Brain microvascular endothelial cell (primary cell): ENCODE results near the gene NBPF12.
"Not testable (repeated sequence)": the region's sequence is repeated elsewhere in the genome, so short reads cannot be mapped to it uniquely, and the experiment has no call there.

Experiments
- DNase-seq: peaks from one replicate; pipeline ENCODE4 v3.0.0-alpha.2; 2020
- H3K27ac ChIP-seq: fragments of 250-450 bp; sonication (Bioruptor Pico); 2 replicates; pipeline ENCODE4 v1.5.1; 2020; ENCODE audit warnings: mild to moderate bottlenecking, moderate library complexity
- H3K27me3 ChIP-seq: fragments of 250-450 bp; sonication (Bioruptor Pico); replicated peaks from 2 replicates; pipeline ENCODE4 v1.5.1; 2020; ENCODE audit warnings: mild to moderate bottlenecking
- H3K36me3 ChIP-seq: fragments of 250-450 bp; sonication (Bioruptor Pico); replicated peaks from 2 replicates; pipeline ENCODE4 v1.5.1; 2020; ENCODE audit warnings: mild to moderate bottlenecking
- H3K4me3 ChIP-seq: 2 replicates; pipeline ENCODE4 v1.5.1; 2011; ENCODE audit warnings: low read depth, mild to moderate bottlenecking, control low read depth, low read length, moderate library complexity
- in situ Hi-C: cut with HindIII; loops from 2 replicates; pipeline ENCODE4 v1.10.0; 2017; ENCODE audit warnings: low sequenced_read_pairs, low pct_ligation_motif_present
- TF ChIP-seq, protein P1 (sequence below): IDR thresholded peaks from 2 replicates; pipeline ENCODE4 v1.5.1; 2011; ENCODE audit warnings: low read depth, mild to moderate bottlenecking, moderate library complexity, low read length, control low read depth, inconsistent platforms; ENCODE audit errors: missing control alignments

NBPF12 gene

DNA sequence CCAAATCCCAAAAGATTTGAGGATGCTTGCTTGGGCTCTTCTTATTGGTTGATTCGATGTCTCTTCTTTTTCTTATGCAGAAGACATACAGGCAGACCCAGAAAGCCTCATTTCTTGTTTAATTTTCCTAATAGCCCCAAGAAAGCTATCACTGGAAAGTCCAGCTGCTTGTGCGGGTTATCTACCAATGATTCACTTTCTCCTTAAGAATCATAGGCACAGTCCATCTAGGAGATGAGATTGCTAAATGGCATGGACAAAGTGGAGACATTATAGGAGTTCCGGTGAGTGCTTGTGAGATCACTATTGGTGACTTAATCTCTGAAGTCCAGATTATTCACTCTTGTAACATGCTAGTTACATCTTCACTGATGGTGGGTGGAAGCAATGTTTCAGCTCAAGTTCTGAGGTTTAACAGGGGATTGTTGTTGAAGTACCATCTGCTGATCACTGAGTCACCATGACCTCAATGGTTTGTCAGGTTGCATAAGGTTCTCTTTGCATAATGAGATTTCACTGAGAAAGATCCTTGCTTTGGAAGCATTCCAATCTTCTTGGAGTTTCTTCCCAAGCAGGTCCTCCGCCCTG lies 92.0 kb downstream of the NBPF12 start:
- H3K27ac ChIP-seq, in situ Hi-C loops, H3K36me3 ChIP-seq, H3K27me3 ChIP-seq, H3K4me3 ChIP-seq, DNase-seq: not testable (repeated sequence)

DNA sequence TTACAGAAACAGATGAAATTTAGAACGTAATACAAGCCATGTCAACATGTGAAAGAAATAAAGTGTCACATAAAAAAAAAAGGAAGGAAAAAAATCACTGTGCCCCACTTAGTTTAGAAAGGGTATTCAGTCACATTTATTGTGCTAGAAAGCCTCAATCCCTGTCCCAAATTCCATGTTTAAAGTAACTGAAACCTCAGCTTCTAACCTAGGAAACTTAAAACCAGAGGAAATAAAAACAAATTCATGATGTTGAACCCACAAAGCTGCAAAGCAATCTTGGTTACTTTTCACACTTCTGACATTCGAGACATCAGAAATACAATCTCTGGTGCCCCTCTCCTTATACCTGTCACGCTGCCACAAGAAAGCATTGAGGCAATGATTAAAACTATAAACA lies 101.8 kb downstream of the NBPF12 start:
- Histone ChIP-seq H3K36me3 (no peaks in the 10 kb centered on the region), H3K27me3 (no peaks in the 10 kb centered on the region), H3K27ac (no peak overlapping the region), H3K4me3 (no peak overlapping the region)
- in situ Hi-C loops, result no loop called here
- TF ChIP-seq, protein P1, sequence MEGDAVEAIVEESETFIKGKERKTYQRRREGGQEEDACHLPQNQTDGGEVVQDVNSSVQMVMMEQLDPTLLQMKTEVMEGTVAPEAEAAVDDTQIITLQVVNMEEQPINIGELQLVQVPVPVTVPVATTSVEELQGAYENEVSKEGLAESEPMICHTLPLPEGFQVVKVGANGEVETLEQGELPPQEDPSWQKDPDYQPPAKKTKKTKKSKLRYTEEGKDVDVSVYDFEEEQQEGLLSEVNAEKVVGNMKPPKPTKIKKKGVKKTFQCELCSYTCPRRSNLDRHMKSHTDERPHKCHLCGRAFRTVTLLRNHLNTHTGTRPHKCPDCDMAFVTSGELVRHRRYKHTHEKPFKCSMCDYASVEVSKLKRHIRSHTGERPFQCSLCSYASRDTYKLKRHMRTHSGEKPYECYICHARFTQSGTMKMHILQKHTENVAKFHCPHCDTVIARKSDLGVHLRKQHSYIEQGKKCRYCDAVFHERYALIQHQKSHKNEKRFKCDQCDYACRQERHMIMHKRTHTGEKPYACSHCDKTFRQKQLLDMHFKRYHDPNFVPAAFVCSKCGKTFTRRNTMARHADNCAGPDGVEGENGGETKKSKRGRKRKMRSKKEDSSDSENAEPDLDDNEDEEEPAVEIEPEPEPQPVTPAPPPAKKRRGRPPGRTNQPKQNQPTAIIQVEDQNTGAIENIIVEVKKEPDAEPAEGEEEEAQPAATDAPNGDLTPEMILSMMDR, result no peak
- no peak for DNase-seq

DNA sequence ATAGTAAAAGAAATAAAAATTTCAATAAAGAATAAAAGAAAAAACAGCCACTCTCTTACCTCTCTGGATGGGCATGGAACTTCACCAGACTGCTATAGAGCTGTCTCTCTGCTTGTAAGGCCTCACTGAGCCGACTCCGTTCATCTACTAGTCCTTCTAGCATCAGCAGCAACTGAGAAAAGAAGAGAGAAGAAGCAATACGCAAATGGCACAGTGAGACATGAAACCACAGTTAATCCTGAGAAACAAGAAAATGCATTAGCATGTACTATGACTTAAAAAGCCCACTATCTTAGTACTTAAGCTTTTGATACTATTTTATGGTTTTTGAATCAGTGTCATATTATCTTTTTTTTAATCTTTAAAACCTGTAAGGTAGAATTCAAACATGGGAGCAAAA lies 104.8 kb downstream of the NBPF12 start:
- DNase-seq, H3K4me3 ChIP-seq, H3K36me3 ChIP-seq, in situ Hi-C loops, H3K27me3 ChIP-seq, H3K27ac ChIP-seq: not testable (repeated sequence)

DNA sequence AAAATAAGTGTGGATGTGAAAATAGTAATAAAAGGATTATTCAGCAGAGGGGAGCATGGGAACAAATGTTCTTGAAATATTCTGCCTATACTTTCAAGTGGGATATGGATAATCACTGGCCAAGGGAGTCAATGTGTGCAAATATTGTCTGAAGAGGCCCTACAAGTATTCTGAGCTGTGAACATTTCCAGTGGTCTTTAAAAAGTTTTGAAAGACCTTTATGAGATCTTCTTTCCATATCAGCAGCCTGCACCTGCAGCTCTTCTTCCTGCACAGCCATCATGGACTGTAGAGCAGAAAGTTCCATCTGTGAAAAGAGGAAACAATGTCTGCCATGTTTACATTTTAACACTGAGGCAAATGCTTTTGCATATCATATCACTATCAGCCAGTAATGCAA lies 106.4 kb downstream of the NBPF12 start:
- in situ Hi-C loops, H3K4me3 ChIP-seq, H3K36me3 ChIP-seq, H3K27me3 ChIP-seq, H3K27ac ChIP-seq, DNase-seq: not testable (repeated sequence)
